SK-N-MC (cell line): ENCODE results near the gene MROH8.

Experiments
- EZH2 ChIP-seq: fragments of 200-600 bp; sonication (generic); IDR thresholded peaks from one replicate; pipeline ENCODE4 v1.6.1; 2017; ENCODE audit warnings: antibody characterized with exemption
- POLR2AphosphoS5 ChIP-seq: IDR thresholded peaks from 2 replicates; pipeline ENCODE4 v1.6.1; 2012; ENCODE audit warnings: mild to moderate bottlenecking, low read depth, low read length, borderline replicate concordance

GRCh38 chr20:37185686-37186085 lies 6.3 kb upstream of the MROH8 start:
- TF ChIP-seq EZH2, result no peak
- no peak for TF ChIP-seq POLR2AphosphoS5
